PFSK-1 (cell line): Measurements from ENCODE around the gene VPS35L.

Source experiments
- FOXP2 ChIP-seq: optimal IDR thresholded peaks from 2 replicates; pipeline ENCODE3; 2011; ENCODE audit warnings: borderline replicate concordance, control low read depth, inconsistent platforms; ENCODE audit not compliant: insufficient read depth; ENCODE audit errors: extremely low read length, extremely low read depth
- POLR2AphosphoS5 ChIP-seq: IDR thresholded peaks from 2 replicates; pipeline ENCODE4 v1.6.1; 2012; ENCODE audit warnings: low read depth, mild to moderate bottlenecking, control low read depth, low read length, moderate library complexity
- SIN3A ChIP-seq: IDR thresholded peaks from 2 replicates; pipeline ENCODE4 v1.6.1; 2012; ENCODE audit warnings: mild to moderate bottlenecking, low read length, moderate library complexity, borderline replicate concordance; ENCODE audit not compliant: insufficient read depth
- TAF1 ChIP-seq: IDR thresholded peaks from 2 replicates; pipeline ENCODE4 v1.6.1; 2012; ENCODE audit warnings: low read length, control low read depth, borderline replicate concordance; ENCODE audit not compliant: insufficient read depth
- TF ChIP-seq, protein P1 (sequence below), 2 experiments: IDR thresholded peaks; 2 replicates each; pipeline versions ENCODE4 v1.6.1 to v1.8.0; 2011 to 2012; ENCODE audit warnings: low read depth in 2 of 2, low read length in 2 of 2, control low read depth in 1 of 2, inconsistent platforms in 1 of 2, mild to moderate bottlenecking in 1 of 2, moderate library complexity in 1 of 2; ENCODE audit not compliant: insufficient read depth in 1 of 2

DNA sequence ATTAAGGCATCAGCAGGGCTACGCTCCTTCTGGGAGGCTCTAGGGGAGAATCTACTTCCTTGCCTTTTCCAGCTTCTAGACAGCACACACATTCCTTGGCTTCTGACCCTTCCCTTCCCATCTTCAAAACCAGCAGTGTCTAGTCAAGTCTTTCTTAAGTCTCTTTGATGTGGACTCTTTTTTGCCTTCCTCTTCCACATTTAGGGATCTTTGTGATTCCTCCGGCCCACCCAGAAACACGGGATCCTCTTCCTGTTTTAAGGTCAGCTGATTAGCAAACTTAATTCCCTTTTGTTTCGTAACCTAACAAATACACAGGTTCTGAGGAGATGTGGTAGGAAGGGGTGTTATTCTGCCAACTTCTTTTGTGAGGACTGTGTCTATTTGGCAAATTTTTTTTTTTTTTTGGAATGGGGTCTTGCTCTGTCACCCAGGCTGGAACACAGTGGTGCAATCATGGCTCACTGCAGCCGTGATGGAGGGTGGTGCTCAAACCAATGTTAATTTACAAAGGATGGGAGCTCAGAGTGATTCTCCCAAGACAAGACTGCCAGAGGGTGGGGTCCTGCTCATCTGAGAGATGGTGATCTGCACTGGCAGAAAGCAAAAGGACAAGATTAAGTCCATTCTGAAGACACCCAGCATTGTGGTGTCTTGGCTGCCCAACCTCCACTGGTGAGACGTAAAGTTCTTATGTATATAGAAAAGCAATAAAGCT lies 147.8 kb downstream of the VPS35L start:
- no peak for TF ChIP-seq POLR2AphosphoS5
- TF ChIP-seq TAF1: no peak
- TF ChIP-seq SIN3A: no peak
- TF ChIP-seq FOXP2: no peak
- TF ChIP-seq, protein P1, sequence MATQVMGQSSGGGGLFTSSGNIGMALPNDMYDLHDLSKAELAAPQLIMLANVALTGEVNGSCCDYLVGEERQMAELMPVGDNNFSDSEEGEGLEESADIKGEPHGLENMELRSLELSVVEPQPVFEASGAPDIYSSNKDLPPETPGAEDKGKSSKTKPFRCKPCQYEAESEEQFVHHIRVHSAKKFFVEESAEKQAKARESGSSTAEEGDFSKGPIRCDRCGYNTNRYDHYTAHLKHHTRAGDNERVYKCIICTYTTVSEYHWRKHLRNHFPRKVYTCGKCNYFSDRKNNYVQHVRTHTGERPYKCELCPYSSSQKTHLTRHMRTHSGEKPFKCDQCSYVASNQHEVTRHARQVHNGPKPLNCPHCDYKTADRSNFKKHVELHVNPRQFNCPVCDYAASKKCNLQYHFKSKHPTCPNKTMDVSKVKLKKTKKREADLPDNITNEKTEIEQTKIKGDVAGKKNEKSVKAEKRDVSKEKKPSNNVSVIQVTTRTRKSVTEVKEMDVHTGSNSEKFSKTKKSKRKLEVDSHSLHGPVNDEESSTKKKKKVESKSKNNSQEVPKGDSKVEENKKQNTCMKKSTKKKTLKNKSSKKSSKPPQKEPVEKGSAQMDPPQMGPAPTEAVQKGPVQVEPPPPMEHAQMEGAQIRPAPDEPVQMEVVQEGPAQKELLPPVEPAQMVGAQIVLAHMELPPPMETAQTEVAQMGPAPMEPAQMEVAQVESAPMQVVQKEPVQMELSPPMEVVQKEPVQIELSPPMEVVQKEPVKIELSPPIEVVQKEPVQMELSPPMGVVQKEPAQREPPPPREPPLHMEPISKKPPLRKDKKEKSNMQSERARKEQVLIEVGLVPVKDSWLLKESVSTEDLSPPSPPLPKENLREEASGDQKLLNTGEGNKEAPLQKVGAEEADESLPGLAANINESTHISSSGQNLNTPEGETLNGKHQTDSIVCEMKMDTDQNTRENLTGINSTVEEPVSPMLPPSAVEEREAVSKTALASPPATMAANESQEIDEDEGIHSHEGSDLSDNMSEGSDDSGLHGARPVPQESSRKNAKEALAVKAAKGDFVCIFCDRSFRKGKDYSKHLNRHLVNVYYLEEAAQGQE (IDR thresholded peaks at IDR 0.05; ENCODE audit: insufficient read depth in 1 of 2, low read depth in 2 of 2, low read length in 2 of 2): no peak
